Glomerular endothelial cell (primary cell): Measurements from ENCODE around the gene RASL10B. TPM values are rescaled to one million over a fixed set of nuclear protein-coding genes. Genes with fewer than 3 reads are reported as not detected.

Experiments
- DNase-seq: peaks from one replicate; pipeline ENCODE4 v3.0.0-alpha.2; 2011; ENCODE audit warnings: low read depth, low spot score; ENCODE audit errors: extremely low read depth
- total RNA-seq: library from RNA; depleted of rRNA; stranded (reverse); fragments of >200 nt; gene quantifications from 2 replicates; pipeline ENCODE4 v1.2.3, GENCODE V29; 2015

The RASL10B gene
- total RNA-seq, 1 donor from 2014 or later: 3.8 TPM

DNA sequence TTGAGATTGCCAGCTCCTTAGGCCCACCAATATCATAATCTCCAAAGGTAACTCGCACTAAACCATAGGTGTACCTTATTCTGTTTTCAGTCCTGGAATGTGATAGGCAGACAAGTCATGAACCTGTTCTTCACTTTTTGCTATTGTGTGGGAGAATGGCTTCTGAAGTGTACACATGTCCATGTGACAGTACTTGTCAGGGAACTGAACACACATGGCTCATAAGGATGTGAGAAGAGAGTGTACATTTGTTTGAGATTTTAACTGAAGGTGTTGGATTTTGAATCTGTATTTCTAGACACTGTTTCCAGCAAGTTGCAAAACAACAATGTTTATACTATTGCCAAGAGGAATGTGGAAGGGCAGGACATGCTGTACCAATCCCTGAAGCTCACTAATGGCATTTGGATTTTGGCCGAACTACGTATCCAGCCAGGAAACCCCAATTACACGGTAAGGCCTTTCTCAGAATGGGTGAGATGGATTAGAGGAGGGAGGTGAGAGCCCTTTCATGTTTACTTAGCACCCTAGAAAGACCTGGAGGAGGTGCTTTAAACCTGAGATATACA lies 14.5 kb upstream of the RASL10B start:
- DNase-seq: no peak

DNA sequence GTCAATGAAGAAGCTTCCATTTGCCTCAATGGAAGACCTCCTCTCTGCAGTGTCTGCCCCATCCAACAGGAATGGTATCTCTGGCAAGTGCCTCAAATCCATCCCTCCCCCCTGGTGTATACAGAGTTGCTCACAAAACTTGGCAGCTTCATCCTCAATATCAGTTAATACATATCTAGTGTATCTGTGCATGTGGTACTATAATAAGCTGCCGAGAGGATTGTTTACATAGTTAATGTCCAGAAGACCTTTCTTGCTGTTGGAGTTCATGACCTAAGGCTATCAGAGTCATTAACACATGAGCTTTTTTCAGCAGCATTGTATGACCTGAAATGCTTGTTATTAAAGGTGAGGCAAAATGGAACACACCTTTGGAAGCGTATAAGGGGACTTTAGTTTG lies 14.0 kb upstream of the RASL10B start:
- DNase-seq: no peak

DNA sequence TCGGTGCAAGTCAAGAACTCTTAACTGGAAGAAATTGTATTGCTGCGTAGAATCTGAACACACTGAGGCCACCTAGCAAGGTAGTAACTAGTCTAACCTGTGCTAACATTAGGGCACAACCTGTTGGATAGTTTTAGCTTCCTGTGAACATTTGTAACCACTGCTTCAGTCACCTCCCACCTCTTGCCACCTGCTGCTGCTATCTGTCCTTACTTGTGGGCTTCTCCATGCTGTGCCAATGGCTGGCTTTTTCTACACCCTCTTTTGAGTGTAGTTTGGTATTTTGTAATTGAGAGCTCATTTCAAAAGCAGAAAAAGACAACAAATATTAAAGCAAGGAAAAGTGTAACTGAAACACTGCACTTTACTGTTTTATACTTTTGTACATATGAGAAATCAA lies 7.7 kb upstream of the RASL10B start:
- no peak for DNase-seq

DNA sequence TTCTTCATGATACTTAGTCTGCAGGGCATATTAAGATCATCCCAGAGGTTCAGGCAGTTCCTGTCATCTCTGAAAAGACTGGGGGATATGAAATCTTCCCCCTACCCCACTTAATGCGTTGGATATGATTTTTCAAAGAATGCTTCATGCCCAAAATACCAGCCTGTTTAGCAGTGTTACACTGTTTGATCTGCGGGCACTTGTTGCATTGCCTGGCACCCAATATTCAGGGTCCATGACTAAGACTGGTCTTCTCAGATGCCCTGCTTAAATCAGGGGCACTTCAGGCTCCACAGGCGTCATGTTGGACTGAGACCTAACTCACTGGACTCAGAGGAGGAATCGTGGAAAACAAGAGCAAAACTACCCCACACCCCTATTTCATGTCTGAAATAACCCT lies 6.4 kb upstream of the RASL10B start:
- DNase-seq: no peak

- DNase-seq: no peak
These were observed 5.7 kb upstream of the RASL10B start for GRCh38 chr17:35725802-35726126.

- no peak for DNase-seq
These were observed 5.1 kb upstream of the RASL10B start for GRCh38 chr17:35726127-35726952.

DNA sequence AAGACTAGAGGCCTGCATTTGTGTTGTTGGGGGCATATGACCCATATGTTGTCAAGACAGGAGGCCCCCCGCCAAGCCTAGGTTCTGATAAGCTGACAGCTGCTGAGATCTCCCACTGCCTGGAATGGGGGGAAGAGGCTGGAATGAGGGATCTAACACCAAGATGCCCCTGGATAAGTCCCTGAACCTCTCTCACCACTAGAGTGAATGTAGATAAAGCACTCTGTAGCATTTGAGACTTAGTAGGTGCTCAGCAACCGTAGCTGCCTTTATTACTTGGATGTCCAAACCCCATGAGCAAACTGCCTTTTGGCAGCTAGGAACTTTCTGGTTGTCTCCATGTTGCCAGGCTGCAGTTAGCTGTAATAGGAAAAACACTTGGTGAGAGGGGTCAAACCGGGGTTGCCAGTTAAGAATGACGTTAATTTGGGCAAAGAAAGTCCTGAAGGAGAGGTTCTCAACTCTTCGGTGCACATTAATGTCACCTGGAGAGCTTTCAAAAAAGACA lies 4.4 kb upstream of the RASL10B start:
- no peak for DNase-seq

DNA sequence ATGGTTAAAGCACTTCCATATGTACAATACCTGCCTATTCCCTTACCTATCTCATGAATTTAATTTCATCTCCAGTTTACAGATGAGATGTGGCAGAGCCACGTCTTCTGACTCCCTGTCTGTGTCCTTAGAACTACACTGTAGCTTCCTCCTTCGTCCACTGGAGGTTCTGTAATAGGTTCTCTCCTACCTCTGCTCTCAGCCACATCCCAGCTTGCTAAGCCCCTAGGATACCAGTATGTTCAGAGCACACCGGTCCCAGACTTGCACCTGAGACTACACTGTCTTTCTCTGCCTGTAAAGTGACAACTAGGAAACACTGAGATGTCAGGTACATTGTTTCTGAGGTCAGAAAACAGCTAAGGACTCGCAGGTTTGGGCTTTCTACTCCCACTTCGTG lies 3.8 kb upstream of the RASL10B start:
- DNase-seq: no peak

DNA sequence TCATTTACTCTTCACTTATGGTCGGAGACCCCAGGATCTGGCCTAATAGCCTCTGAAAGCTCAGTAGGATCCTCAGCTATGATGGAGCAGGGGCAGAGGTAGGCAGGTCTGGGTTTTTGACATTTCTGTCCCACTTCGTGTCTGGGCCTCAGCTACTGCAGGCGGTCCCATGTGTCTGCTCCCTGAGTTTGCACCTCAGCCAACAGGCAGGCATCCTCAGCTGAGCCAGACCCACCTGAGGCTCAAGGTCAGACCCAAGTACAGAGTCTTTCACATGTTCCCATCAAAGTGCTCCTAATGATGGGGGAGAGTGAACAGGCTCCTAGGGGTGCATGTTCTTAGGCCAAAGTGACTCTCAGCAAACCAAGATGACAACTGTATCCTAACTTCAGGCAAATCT lies 2.9 kb upstream of the RASL10B start:
- DNase-seq: no peak

DNA sequence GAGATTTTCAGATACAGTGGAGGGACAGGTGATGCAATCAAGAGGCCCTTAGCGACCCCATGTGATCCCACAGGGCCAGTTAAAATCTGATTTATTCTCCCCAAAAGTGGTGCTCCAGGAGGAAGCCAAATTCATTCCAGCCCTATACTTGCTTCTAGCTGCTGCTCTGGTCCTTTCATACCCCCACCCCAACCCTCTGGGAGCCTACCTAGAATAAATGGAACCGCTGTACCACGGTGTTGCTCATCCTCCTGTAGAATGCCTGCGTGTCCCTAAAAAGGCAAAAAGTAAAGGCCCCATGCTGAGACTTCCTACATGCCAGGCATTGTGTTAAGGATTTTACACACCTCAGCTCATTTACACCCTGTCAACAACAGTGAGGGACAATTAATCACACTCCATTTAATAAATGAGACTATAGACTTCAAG lies 2.0 kb upstream of the RASL10B start:
- no peak for DNase-seq

- DNase-seq: no peak
These were observed 936 bp upstream of the RASL10B start for GRCh38 chr17:35730400-35731005.

GRCh38 chr17:35731917-35732805 lies 722 bp downstream of the RASL10B start:
- no peak for DNase-seq

GRCh38 chr17:35732806-35733136 lies 1.3 kb downstream of the RASL10B start:
- no peak for DNase-seq

GRCh38 chr17:35733366-35733765 lies 1.9 kb downstream of the RASL10B start:
- DNase-seq: no peak

DNA sequence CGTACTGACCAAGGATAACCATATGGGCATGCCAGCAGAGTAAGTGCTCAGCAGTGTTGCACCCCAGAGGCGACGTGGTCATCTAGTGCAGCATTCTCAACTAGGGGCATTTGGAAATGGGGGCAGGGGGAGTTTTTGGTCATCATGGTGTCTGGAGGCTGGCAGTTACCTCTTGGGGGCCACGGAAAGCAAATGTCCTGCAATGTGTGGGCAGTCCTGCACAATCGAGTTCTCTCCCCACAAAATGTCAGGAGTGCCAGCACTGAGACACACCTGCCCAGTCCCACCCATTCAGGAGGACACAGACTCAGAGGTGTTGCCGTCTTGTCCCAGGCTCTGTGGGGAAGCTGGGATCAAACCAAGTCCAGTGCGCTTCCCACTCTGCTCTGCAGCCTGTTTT lies 3.0 kb downstream of the RASL10B start:
- DNase-seq: no peak

DNA sequence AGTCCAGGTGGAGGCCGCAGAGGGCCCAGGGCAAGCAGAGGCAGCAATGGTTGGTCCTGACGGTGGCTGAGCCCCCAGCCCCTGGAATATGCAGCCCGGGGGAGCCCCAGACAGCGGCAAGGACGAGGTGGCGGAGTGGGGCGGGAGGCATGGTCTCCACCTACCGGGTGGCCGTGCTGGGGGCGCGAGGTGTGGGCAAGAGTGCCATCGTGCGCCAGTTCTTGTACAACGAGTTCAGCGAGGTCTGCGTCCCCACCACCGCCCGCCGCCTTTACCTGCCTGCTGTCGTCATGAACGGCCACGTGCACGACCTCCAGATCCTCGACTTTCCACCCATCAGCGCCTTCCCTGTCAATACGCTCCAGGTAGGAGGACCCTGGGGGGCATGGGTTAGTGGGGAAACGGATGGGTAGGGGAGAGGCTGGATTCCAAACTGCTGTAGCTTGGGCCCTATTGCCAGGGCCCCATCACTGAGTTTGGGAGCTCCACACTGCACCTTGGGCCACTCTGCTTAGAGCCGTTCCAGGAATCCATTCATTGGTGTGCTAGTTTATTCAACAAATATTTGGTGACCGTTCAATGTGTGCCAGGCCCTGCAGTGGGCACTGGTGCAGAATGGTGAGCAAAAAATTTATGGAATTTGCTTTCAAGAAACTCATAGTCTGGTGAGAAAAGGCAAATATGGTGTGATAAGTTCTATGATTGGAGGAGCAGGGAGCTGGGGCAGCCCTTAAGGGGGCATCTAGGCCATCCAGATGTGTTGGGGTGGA lies 3.8 kb downstream of the RASL10B start:
- DNase-seq: no peak

- no peak for DNase-seq
These were observed 4.8 kb downstream of the RASL10B start for GRCh38 chr17:35736236-35736635.

GRCh38 chr17:35738519-35739133 lies 7.2 kb downstream of the RASL10B start:
- DNase-seq: no peak

DNA sequence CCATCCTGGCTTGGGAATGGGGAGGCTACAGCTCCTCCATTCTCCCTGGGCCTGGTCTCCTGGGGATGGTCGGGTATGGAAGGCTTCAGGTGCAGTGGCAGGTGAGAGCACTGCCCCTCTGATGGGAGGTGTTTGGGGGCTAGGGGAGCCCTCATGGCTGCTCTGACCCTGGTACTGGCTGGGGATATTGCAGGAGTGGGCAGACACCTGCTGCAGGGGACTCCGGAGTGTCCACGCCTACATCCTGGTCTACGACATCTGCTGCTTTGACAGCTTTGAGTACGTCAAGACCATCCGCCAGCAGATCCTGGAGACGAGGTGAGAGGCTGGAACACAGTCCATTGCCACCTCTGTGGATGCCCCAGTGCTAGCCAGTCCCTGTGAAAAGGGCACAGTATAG lies 8.8 kb downstream of the RASL10B start:
- DNase-seq: no peak
